ENCODE measurements around the gene KRTAP12-1.

KRTAP12-1 gene

GRCh38 chr21:44632067-44632466, 49.9 kb downstream of the KRTAP12-1 start:
- no peaks in the 10 kb centered on the region for H3K4me1 ChIP-seq (ENCODE audit: control insufficient read depth in 2 of 2, insufficient read depth in 2 of 2, low read length in 2 of 2)
- no peaks in the 10 kb centered on the region for H3K27me3 ChIP-seq (ENCODE audit: control insufficient read depth in 2 of 2, insufficient read depth in 2 of 2, low read length in 2 of 2)
- H3K27ac ChIP-seq (ENCODE audit: low read depth in 2 of 2, low read length in 2 of 2) = no peak overlapping the region
- no peak overlapping the region for H3K9ac ChIP-seq (ENCODE audit: low read depth in 1 of 2, low read length in 2 of 2)
- H3K4me3 ChIP-seq (ENCODE audit: low read length in 2 of 2) = no peak overlapping the region
- no peaks in the 10 kb centered on the region for H3K36me3 ChIP-seq (ENCODE audit: control insufficient read depth in 2 of 2, insufficient read depth in 2 of 2, low read length in 2 of 2)
- peaks cover 0 to 3% of the 10 kb centered on the region in 2 donors for H3K9me3 ChIP-seq (ENCODE audit: control insufficient read depth in 2 of 2, low read length in 2 of 2)

Measured in mucosa of rectum (tissue), 2 donors.